Esophagus squamous epithelium (tissue), 5 donors: ENCODE measurements around the gene CUL7. TPM values are rescaled to one million over a fixed set of nuclear protein-coding genes. Genes with fewer than 3 reads are reported as not detected.

ENCODE experiments used
- DNase-seq: peaks from one replicate; lab custom pipeline; 2025; lab: John Stamatoyannopoulos, UW
- H3K27ac ChIP-seq, 4 donors: fragments of 200-600 bp; sonication (generic); one replicate each; pipeline ENCODE4 v1.5.1; 2016 to 2019; ENCODE audit warnings: mild to moderate bottlenecking in 1 of 4
- H3K27me3 ChIP-seq, 4 donors: fragments of 200-600 bp; sonication (generic); 1 replicate in 3 of 4; 2 replicates in 1 of 4; pipeline versions ENCODE4 v1.5.1 to v1.6.0; 2017 to 2021; ENCODE audit warnings: antibody characterized with exemption in 1 of 4
- H3K36me3 ChIP-seq, 3 donors: fragments of 200-600 bp; sonication (generic); one replicate each; pipeline ENCODE4 v1.5.1; 2016 to 2019
- H3K4me1 ChIP-seq, 3 donors: fragments of 200-600 bp; sonication (generic); one replicate each; pipeline ENCODE4 v1.5.1; 2017 to 2019
- H3K4me3 ChIP-seq, 4 donors: fragments of 200-600 bp; sonication (generic); 1 replicate in 3 of 4; 2 replicates in 1 of 4; pipeline ENCODE4 v1.5.1; 2016 to 2019; ENCODE audit warnings: mild to moderate bottlenecking in 2 of 4, moderate library complexity in 1 of 4
- H3K9me3 ChIP-seq, 3 donors: fragments of 200-600 bp; sonication (generic); one replicate each; pipeline ENCODE4 v1.5.1; 2016 to 2019
- POLR2A ChIP-seq, 4 donors: fragments of 450-650 bp; IDR thresholded peaks; one replicate each; pipeline ENCODE4 v1.6.1; 2017; ENCODE audit warnings: antibody characterized with exemption in 4 of 4, mild to moderate bottlenecking in 4 of 4, moderate library complexity in 3 of 4
- WGBS, 2 donors: methylation state at CpG; one replicate each; pipeline ENCODE4 v1.1.5; 2018; 5-methylcytosine and 5-hydroxymethylcytosine counted together
- intact Hi-C: fragments of 100-400 bp; cut with DNase I; formaldehyde crosslinking; loops from one replicate; pipeline ENCODE4 v1.15.0; 2022
- total RNA-seq, 4 donors: library from RNA; depleted of rRNA; stranded (reverse); fragments of >200 nt; gene quantifications; one replicate each; pipeline ENCODE4 v1.1.0, GENCODE V29; 2016
- TF ChIP-seq, protein P1 (sequence below), 6 experiments: fragments of 450-650 bp in 4 of 6; fragments of 200-600 bp in 2 of 6; sonication (generic) in 2 of 6; IDR thresholded peaks; one replicate each; pipeline ENCODE4 v1.5.1; 2016 to 2019; ENCODE audit warnings: antibody characterized with exemption in 6 of 6, mild to moderate bottlenecking in 4 of 6, moderate library complexity in 4 of 6
- donor health status: DM: yes; HTN: yes; CAD: no.

The CUL7 gene
- total RNA-seq, 4 donors from 2014 or later = 6.5 to 10.8 (median 8.0) TPM

DNA sequence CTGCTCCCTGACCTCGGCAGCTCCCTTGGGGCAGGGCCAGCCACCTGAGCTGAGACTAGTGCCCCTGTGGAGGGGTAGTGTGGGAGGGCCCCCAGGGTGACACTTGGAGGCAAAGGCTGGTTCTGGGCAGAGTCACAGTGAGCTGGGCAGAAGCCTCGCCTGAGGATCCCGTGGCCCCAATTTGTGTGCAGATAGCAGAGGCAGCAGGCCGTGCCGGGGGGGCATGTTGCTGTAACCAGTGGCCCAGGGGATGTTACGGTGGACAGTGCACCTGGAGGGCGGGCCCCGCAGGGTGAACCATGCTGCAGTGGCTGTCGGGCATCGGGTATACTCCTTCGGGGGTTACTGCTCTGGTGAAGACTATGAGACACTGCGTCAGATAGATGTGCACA lies 36.7 kb downstream of the CUL7 start:
- Histone ChIP-seq H3K27me3 (no peaks in the 10 kb centered on the region), H3K9me3 (no peaks in the 10 kb centered on the region), H3K4me1 (peaks cover 44 to 61% (median 49%) of the 10 kb centered on the region in 3 donors), H3K27ac (peak overlapping the region in 2 of 4 donors; percentile 2 to 11), H3K36me3 (peaks cover 10 to 48% (median 25%) of the 10 kb centered on the region in 3 donors), H3K4me3 (peak overlapping the region in 1 of 4 donors; percentile 8)
- intact Hi-C loops = no loop called here
- no peak for TF ChIP-seq POLR2A (IDR thresholded peaks at IDR 0.05)
- TF ChIP-seq, protein P1, sequence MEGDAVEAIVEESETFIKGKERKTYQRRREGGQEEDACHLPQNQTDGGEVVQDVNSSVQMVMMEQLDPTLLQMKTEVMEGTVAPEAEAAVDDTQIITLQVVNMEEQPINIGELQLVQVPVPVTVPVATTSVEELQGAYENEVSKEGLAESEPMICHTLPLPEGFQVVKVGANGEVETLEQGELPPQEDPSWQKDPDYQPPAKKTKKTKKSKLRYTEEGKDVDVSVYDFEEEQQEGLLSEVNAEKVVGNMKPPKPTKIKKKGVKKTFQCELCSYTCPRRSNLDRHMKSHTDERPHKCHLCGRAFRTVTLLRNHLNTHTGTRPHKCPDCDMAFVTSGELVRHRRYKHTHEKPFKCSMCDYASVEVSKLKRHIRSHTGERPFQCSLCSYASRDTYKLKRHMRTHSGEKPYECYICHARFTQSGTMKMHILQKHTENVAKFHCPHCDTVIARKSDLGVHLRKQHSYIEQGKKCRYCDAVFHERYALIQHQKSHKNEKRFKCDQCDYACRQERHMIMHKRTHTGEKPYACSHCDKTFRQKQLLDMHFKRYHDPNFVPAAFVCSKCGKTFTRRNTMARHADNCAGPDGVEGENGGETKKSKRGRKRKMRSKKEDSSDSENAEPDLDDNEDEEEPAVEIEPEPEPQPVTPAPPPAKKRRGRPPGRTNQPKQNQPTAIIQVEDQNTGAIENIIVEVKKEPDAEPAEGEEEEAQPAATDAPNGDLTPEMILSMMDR (IDR thresholded peaks at IDR 0.05) = no peak
- WGBS, 2 donors = 80 to 95% methylated on average over 1 to 8 of the region's 12 CpGs
- no peak for DNase-seq

DNA sequence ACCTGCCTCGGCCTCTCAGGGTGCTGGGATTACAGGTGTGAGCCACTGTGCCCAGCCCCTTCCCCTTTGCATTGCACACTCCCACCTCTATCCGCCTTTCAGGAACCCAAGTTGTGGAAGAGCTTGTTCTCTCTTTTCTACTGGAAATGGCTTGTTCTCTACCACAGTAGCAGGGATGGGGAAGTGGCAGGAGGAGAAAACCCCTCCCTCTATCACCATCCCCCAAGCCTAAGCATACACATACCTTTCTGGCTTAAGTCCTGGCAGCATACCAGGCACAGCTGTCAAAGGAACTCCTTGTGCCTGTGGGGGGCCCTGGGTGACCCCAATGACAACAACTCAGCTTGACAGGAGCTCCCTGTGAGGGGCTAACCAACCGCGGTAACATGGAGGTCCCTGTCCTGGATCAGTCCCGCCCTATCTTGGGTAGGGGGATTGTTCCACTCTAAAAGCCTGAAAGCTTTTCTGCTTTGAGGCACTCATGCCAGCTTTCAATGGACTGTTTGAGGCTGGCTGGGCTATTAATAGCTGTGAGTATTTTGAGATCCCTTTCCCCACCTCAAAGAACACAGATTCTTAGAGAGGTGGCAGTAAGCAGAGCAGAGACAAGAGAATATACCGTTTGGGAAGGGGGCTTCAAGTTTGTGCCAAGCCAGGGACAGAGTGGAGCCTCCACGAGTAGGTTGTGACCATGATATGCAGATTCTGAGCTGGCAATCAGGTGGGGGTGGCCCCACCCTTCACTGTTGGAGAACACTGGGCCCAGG lies 37.3 kb downstream of the CUL7 start:
- intact Hi-C loops = no loop called here
- Histone ChIP-seq H3K27ac (peak overlapping the region in 2 of 4 donors; percentile 2 to 11), H3K36me3 (peaks cover 14 to 54% (median 25%) of the 10 kb centered on the region in 3 donors), H3K9me3 (no peaks in the 10 kb centered on the region), H3K4me3 (peak overlapping the region in 1 of 4 donors; percentile 8), H3K4me1 (peaks cover 43 to 64% (median 52%) of the 10 kb centered on the region in 3 donors), H3K27me3 (no peaks in the 10 kb centered on the region)
- DNase-seq = no peak
- TF ChIP-seq POLR2A (IDR thresholded peaks at IDR 0.05) = no peak
- TF ChIP-seq, protein P1 (IDR thresholded peaks at IDR 0.05) = no peak
- WGBS, 2 donors = 57 to 66% methylated on average over 4 of the region's 7 CpGs

DNA sequence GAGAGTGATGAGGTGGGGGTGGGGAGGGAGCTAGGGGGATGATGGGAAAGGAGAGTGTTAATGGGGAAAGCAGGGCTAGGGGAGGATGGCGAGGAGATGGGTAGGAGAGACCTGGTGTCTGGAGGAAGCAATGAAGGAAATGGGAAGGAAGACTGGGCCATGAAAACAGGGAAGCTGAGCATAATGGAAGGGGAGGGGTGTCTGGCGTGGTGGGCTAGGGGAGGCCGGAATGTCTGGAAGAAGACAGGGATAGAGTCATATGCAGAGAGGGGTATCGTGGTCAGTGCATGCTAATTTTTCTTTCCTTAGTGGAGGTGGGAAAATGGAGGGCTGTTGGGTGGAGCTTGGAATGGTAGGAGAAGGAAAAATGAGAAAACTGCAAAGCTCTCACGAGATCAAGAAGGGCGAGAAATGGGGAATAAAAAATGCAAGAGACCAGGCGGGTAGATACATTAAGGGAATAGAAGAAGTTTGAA lies 39.2 kb downstream of the CUL7 start:
- Histone ChIP-seq H3K4me1 (peaks cover 35 to 55% (median 44%) of the 10 kb centered on the region in 3 donors), H3K27me3 (no peaks in the 10 kb centered on the region), H3K9me3 (no peaks in the 10 kb centered on the region), H3K36me3 (peaks cover 21 to 59% (median 26%) of the 10 kb centered on the region in 3 donors), H3K4me3 (peak overlapping the region; percentile 68 to 91 (median 70)), H3K27ac (peak overlapping the region; percentile 79 to 88 (median 86))
- WGBS, 2 donors = 0 to 1% methylated on average over 7 of the region's 7 CpGs
- DNase-seq = no peak
- TF ChIP-seq, protein P1 (IDR thresholded peaks at IDR 0.05) = no peak
- TF ChIP-seq POLR2A (IDR thresholded peaks at IDR 0.05) = no peak
- intact Hi-C loops = no loop called here

DNA sequence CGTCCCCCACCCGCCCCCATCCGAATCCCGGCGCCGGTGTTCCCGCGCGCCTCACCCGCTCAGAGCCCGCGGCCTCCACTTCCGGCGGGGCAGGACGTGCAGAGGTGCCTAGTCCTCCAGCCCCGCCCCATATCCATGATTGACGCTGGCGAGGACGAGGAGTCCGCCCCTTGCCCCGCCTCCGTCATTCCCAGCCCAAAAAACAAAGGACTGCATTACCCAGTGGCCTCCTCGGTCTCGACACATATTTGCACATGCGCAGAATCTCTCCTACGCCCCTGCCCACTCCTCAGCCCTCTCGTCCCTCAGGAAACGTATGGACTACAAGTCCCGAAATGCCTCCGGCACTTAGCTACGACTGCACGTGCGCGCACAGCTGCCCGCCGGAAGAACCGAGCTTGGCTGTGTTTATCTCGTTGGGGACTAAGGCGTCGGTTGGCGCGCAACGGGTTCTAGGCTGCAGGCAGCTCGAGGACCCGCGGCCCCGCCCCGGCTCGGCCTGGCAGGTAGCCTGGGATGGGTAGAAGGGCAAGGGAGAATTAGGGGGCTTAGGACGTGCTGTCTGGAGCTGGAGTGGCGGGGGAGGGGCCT lies 39.7 kb downstream of the CUL7 start, which contains the start of the genes KLHDC3 and MEA1:
Gene KLHDC3 (plus strand): TSS at position 407 of the 591 bp plus-strand sequence. CDS start 2,944 bp downstream, outside the sequence.
Gene MEA1 (minus strand): TSS at position 104 of the 591 bp plus-strand sequence. CDS start 133 bp downstream, outside the sequence.
- intact Hi-C loops = no loop called here
- H3K9me3 ChIP-seq = no peaks in the 10 kb centered on the region
- peaks cover 35 to 55% (median 44%) of the 10 kb centered on the region in 3 donors for H3K4me1 ChIP-seq
- H3K36me3 ChIP-seq = peaks cover 22 to 59% (median 26%) of the 10 kb centered on the region in 3 donors
- no peaks in the 10 kb centered on the region for H3K27me3 ChIP-seq
- peak; percentile 96 for DNase-seq
- H3K4me3 ChIP-seq = peak within 1 kb of the TSS; percentile 68 to 91 (median 70)
- 0% methylated on average over 7 to 10 of the region's 51 CpGs for WGBS, 2 donors
- TF ChIP-seq, protein P1 (IDR thresholded peaks at IDR 0.05) = peak in 1 of 6 experiments; percentile 15
- peak in 1 of 4 donors; percentile 49 for TF ChIP-seq POLR2A (IDR thresholded peaks at IDR 0.05)
- H3K27ac ChIP-seq = peak within 1 kb of the TSS; percentile 79 to 88 (median 86)
